Neural cell (in vitro differentiated cells): Measurements from ENCODE around the gene CIROP.

Experiments
- EP300 ChIP-seq: fragments of 450-650 bp; conservative IDR thresholded peaks from 2 replicates; pipeline ENCODE4 v1.6.1; 2014; ENCODE audit warnings: antibody characterized with exemption, mild to moderate bottlenecking, moderate library complexity; ENCODE audit not compliant: poor library complexity, severe bottlenecking
- EZH2 ChIP-seq: fragments of 200-600, 300-800 bp; shearing (Covaris generic), sonication (generic); IDR thresholded peaks from 2 replicates; pipeline ENCODE4 v1.6.1; 2014; ENCODE audit warnings: antibody characterized with exemption, low read length, borderline replicate concordance, mild to moderate bottlenecking; ENCODE audit not compliant: insufficient read depth, poor library complexity, severe bottlenecking
- MXI1 ChIP-seq: fragments of 450-650 bp; conservative IDR thresholded peaks from 2 replicates; pipeline ENCODE4 v1.6.1; 2014; ENCODE audit warnings: antibody characterized with exemption, mild to moderate bottlenecking; ENCODE audit not compliant: poor library complexity, severe bottlenecking
- POLR2AphosphoS5 ChIP-seq: IDR thresholded peaks from 2 replicates; pipeline ENCODE4 v1.6.1; 2012
- RAD21 ChIP-seq: fragments of 450-650 bp; conservative IDR thresholded peaks from 2 replicates; pipeline ENCODE4 v1.6.1; 2014; ENCODE audit warnings: antibody characterized with exemption, mild to moderate bottlenecking, moderate library complexity
- SMC3 ChIP-seq: fragments of 450-650 bp; conservative IDR thresholded peaks from 2 replicates; pipeline ENCODE4 v1.6.1; 2014; ENCODE audit warnings: antibody characterized with exemption, mild to moderate bottlenecking, moderate library complexity; ENCODE audit not compliant: poor library complexity
- TAF1 ChIP-seq: IDR thresholded peaks from 2 replicates; pipeline ENCODE4 v1.6.1; 2012; ENCODE audit warnings: low read depth
- TF ChIP-seq, protein P1 (sequence below): fragments of 450-650 bp; IDR thresholded peaks from 2 replicates; pipeline ENCODE4 v1.5.1; 2014; ENCODE audit warnings: antibody characterized with exemption, mild to moderate bottlenecking, moderate library complexity; ENCODE audit not compliant: poor library complexity, severe bottlenecking
- TF ChIP-seq, protein P2 (sequence below): IDR thresholded peaks from 2 replicates; pipeline ENCODE4 v1.6.1; 2012; ENCODE audit warnings: borderline replicate concordance

DNA sequence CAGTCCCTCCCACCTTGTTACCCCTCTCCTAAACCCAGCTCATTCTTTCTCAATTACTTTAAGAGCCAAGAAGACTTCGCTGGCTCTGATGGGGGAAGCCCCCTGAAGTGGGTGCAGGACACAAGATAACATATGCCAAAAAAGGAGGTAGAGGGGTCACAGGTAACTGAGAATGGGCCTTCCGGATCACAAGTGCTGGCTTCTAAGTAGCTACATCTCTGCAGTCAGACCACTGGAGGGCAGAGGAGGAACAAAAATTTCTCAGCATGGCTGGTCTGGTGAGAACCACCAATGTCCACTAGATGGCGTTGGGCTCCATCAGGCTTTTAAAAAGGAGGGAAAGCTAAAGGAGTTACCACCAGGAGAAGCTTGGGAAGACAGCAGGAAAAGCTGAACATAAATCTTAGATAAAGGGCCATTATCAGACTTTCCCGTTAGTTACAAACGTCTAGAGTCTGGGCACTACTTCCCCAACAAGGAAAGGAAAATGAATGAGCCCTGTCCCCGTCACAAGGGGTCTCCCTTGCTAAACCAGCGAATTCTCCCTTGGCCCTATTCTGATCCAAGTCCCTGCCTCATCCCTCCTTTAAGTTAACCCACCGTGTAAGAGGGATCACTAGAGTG lies 35.9 kb downstream of the CIROP start:
- TF ChIP-seq, protein P1, sequence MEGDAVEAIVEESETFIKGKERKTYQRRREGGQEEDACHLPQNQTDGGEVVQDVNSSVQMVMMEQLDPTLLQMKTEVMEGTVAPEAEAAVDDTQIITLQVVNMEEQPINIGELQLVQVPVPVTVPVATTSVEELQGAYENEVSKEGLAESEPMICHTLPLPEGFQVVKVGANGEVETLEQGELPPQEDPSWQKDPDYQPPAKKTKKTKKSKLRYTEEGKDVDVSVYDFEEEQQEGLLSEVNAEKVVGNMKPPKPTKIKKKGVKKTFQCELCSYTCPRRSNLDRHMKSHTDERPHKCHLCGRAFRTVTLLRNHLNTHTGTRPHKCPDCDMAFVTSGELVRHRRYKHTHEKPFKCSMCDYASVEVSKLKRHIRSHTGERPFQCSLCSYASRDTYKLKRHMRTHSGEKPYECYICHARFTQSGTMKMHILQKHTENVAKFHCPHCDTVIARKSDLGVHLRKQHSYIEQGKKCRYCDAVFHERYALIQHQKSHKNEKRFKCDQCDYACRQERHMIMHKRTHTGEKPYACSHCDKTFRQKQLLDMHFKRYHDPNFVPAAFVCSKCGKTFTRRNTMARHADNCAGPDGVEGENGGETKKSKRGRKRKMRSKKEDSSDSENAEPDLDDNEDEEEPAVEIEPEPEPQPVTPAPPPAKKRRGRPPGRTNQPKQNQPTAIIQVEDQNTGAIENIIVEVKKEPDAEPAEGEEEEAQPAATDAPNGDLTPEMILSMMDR = peak; percentile 99
- TF ChIP-seq MXI1 (peak; percentile 31), POLR2AphosphoS5 (peak; percentile 22), EZH2 (no peak), TAF1 (no peak), EP300 (no peak), RAD21 (peak; percentile 81), SMC3 (peak; percentile 90)
- TF ChIP-seq, protein P2, sequence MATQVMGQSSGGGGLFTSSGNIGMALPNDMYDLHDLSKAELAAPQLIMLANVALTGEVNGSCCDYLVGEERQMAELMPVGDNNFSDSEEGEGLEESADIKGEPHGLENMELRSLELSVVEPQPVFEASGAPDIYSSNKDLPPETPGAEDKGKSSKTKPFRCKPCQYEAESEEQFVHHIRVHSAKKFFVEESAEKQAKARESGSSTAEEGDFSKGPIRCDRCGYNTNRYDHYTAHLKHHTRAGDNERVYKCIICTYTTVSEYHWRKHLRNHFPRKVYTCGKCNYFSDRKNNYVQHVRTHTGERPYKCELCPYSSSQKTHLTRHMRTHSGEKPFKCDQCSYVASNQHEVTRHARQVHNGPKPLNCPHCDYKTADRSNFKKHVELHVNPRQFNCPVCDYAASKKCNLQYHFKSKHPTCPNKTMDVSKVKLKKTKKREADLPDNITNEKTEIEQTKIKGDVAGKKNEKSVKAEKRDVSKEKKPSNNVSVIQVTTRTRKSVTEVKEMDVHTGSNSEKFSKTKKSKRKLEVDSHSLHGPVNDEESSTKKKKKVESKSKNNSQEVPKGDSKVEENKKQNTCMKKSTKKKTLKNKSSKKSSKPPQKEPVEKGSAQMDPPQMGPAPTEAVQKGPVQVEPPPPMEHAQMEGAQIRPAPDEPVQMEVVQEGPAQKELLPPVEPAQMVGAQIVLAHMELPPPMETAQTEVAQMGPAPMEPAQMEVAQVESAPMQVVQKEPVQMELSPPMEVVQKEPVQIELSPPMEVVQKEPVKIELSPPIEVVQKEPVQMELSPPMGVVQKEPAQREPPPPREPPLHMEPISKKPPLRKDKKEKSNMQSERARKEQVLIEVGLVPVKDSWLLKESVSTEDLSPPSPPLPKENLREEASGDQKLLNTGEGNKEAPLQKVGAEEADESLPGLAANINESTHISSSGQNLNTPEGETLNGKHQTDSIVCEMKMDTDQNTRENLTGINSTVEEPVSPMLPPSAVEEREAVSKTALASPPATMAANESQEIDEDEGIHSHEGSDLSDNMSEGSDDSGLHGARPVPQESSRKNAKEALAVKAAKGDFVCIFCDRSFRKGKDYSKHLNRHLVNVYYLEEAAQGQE = peak; percentile 67
